HepG2 (cell line): ENCODE measurements around the gene RIPOR1. TPM values are rescaled to one million over a fixed set of nuclear protein-coding genes. Genes with fewer than 3 reads are reported as not detected.

Source experiments
- DPF2 ChIP-seq: sonication (generic); formaldehyde crosslinking; IDR thresholded peaks from 2 replicates; pipeline ENCODE4 v1.4.0; 2020; ENCODE audit warnings: mild to moderate bottlenecking, low read depth, missing genetic modification reagents, borderline replicate concordance
- IKZF4 ChIP-seq: sonication (generic); formaldehyde crosslinking; IDR thresholded peaks from 2 replicates; pipeline ENCODE4 v1.5.1; 2020; ENCODE audit warnings: borderline replicate concordance, mild to moderate bottlenecking, low read depth, missing genetic modification reagents; ENCODE audit errors: not compliant biosample characterization
- MLX ChIP-seq: IDR thresholded peaks from 2 replicates; pipeline ENCODE4 v1.6.1; 2016
- POLR2G ChIP-seq: fragments of 200-400 bp; formaldehyde crosslinking; IDR thresholded peaks from 2 replicates; pipeline ENCODE4 v1.6.1; 2018; ENCODE audit warnings: mild to moderate bottlenecking, low read depth, low read length, moderate library complexity
- RNF2 ChIP-seq: fragments of 450-650 bp; conservative IDR thresholded peaks from 2 replicates; pipeline ENCODE4 v1.6.1; 2016; ENCODE audit warnings: low read depth
- SNAPC4 ChIP-seq: sonication (generic); formaldehyde crosslinking; IDR thresholded peaks from 2 replicates; pipeline ENCODE4 v1.4.0; 2020; ENCODE audit warnings: mild to moderate bottlenecking, missing genetic modification reagents
- TOE1 ChIP-seq: sonication (generic); formaldehyde crosslinking; IDR thresholded peaks from 2 replicates; pipeline ENCODE4 v1.4.0; 2020; ENCODE audit warnings: mild to moderate bottlenecking, missing genetic modification reagents
- ZBTB10 ChIP-seq: sonication (generic); formaldehyde crosslinking; IDR thresholded peaks from 2 replicates; pipeline ENCODE4 v1.4.0; 2020; ENCODE audit warnings: missing genetic modification reagents, borderline replicate concordance
- ZGPAT ChIP-seq: IDR thresholded peaks from 2 replicates; pipeline ENCODE4 v1.6.1; 2016; ENCODE audit warnings: mild to moderate bottlenecking
- ZNF687 ChIP-seq: sonication (generic); formaldehyde crosslinking; IDR thresholded peaks from 2 replicates; pipeline ENCODE4 v1.5.1; 2020; ENCODE audit warnings: mild to moderate bottlenecking, missing genetic modification reagents, moderate library complexity
- ZSCAN29 ChIP-seq: sonication (generic); formaldehyde crosslinking; conservative IDR thresholded peaks from 2 replicates; pipeline ENCODE4 v1.4.0; 2020; ENCODE audit warnings: mild to moderate bottlenecking, missing genetic modification reagents
- polyA plus RNA-seq, 8 experiments: library from polyadenylated mRNA; depleted of rRNA in 3 of 8; stranded (reverse) in 7 of 8; unstranded in 1 of 8; fragments of >200 nt; fragmentation: Illumina TruSeq in 4 of 8; extraction: Trizol in 4 of 8; gene quantifications; 2 replicates each; pipeline versions ENCODE4 v1.2.1 to v1.2.3, GENCODE V29; 2011 to 2016; ENCODE audit warnings: low read depth in 4 of 8, missing spikeins in 1 of 8, mixed read lengths in 1 of 8; ENCODE audit not compliant: insufficient read depth in 1 of 8
- total RNA-seq, 5 experiments: library from RNA; depleted of rRNA; stranded (reverse); fragments of >200 nt; fragmentation: Illumina TruSeq; extraction: Trizol; gene quantifications; 2 replicates each; pipeline ENCODE4 v1.2.3, GENCODE V29; 2016; ENCODE audit warnings: low read depth in 1 of 5

The RIPOR1 gene
- total and polyA plus RNA-seq, 2 of the 13 experiments (the other 11 are each of a cell fraction or from before 2014, with no cell fraction given), result 4.6 to 8.1 TPM

- TF ChIP-seq ZBTB10 (CRISPR knock-in tag) (no peak), POLR2G (peak; percentile 86), RNF2 (peak; percentile 32; the same call in 1 of the 2 replicates), ZSCAN29 (CRISPR knock-in tag) (no peak), DPF2 (CRISPR knock-in tag) (no peak), TOE1 (no peak), MLX (peak; percentile 13; the same call in 1 of the 2 replicates), ZNF687 (peak; percentile 88), SNAPC4 (no peak), IKZF4 (CRISPR knock-in tag) (peak; percentile 10), ZGPAT (peak; percentile 95)
Measured at GRCh38 chr16:67561824-67562525, 33.3 kb downstream of the RIPOR1 start (continued).
